ENCODE data around the gene EXOC8.

The EXOC8 gene

GRCh38 chr1:231338270-231339128, 847 bp upstream of the EXOC8 start, which contains the start of gene SPRTN:
Gene SPRTN, plus strand, starts transcription at chr1:231338293. Its CDS starts 91 bp downstream, at chr1:231338384.
- TF ChIP-seq CTCF (IDR thresholded peaks at IDR 0.05; ENCODE audit: low read depth, low read length, missing control alignments): no peak
- DNase-seq (ENCODE audit: low read depth): no peak
- peak within 1 kb of the TSS; percentile 95 for H3K4me3 ChIP-seq (ENCODE audit: low read depth, low read length)

GRCh38 chr1:231337043-231337471, 595 bp downstream of the EXOC8 start:
- H3K4me3 ChIP-seq (ENCODE audit: low read depth, low read length): peak overlapping the region; percentile 95
- no peak for TF ChIP-seq CTCF (IDR thresholded peaks at IDR 0.05; ENCODE audit: low read depth, low read length, missing control alignments)
- DNase-seq (ENCODE audit: low read depth): no peak

GRCh38 chr1:231335663-231336602, 1.7 kb downstream of the EXOC8 start:
- DNase-seq (ENCODE audit: low read depth): no peak
- TF ChIP-seq CTCF (IDR thresholded peaks at IDR 0.05; ENCODE audit: low read depth, low read length, missing control alignments): no peak
- H3K4me3 ChIP-seq (ENCODE audit: low read depth, low read length): peak overlapping the region; percentile 95

GRCh38 chr1:231334952-231335351, 2.7 kb downstream of the EXOC8 start:
- no peak for TF ChIP-seq CTCF (IDR thresholded peaks at IDR 0.05; ENCODE audit: low read depth, low read length, missing control alignments)
- H3K4me3 ChIP-seq (ENCODE audit: low read depth, low read length): peak overlapping the region; percentile 21; the same call in 1 of the 2 replicates
- DNase-seq (ENCODE audit: low read depth): no peak

- DNase-seq (ENCODE audit: low read depth): no peak
- H3K4me3 ChIP-seq (ENCODE audit: low read depth, low read length): peak overlapping the region; percentile 26; the same call in 1 of the 2 replicates
- no peak for TF ChIP-seq CTCF (IDR thresholded peaks at IDR 0.05; ENCODE audit: low read depth, low read length, missing control alignments)
These were observed 3.5 kb downstream of the EXOC8 start for GRCh38 chr1:231334079-231334666.

- H3K4me3 ChIP-seq (ENCODE audit: low read depth, low read length): no peak overlapping the region
- DNase-seq (ENCODE audit: low read depth): no peak
- TF ChIP-seq CTCF (IDR thresholded peaks at IDR 0.05; ENCODE audit: low read depth, low read length, missing control alignments): no peak
These were observed 4.9 kb downstream of the EXOC8 start for GRCh38 chr1:231332761-231333160.

Measured in GM12864 (cell line).